H7 (cell line): ENCODE measurements around the gene INTS7. TPM values are rescaled to one million over a fixed set of nuclear protein-coding genes. Genes with fewer than 3 reads are reported as not detected.
A peak's percentile ranks its signal among the peaks of the same experiment; 100 is the strongest.
"Not testable (repeated sequence)": the region's sequence is repeated elsewhere in the genome, so short reads cannot be mapped to it uniquely, and the experiment has no call there.

ENCODE experiments used
- DNase-seq: peaks from one replicate; pipeline ENCODE4 v3.0.0; 2012
- H3K27me3 ChIP-seq: 2 replicates; pipeline ENCODE4 v1.6.0; 2011; ENCODE audit warnings: mild to moderate bottlenecking, low read length; ENCODE audit not compliant: control insufficient read depth, insufficient read depth
- H3K36me3 ChIP-seq: replicated peaks from 2 replicates; pipeline ENCODE4 v1.5.1; 2011; ENCODE audit warnings: low read length; ENCODE audit not compliant: control insufficient read depth, insufficient read depth
- H3K4me3 ChIP-seq: 2 replicates; pipeline ENCODE4 v1.5.1; 2011; ENCODE audit warnings: low read depth, mild to moderate bottlenecking, control low read depth, low read length, moderate library complexity; ENCODE audit not compliant: insufficient read depth
- total RNA-seq: library from RNA; depleted of rRNA; stranded (reverse); fragments of >200 nt; shearing (Covaris generic); gene quantifications from 2 replicates; pipeline ENCODE4 v1.2.3, GENCODE V29; 2014

INTS7 gene
- total RNA-seq, 1 experiment from 2014 or later, result 21.5 TPM

GRCh38 chr1:212020975-212021374 lies 14.4 kb downstream of the INTS7 start:
- DNase-seq, result no peak
- no peaks in the 10 kb centered on the region for H3K27me3 ChIP-seq
- no peak overlapping the region for H3K4me3 ChIP-seq
- H3K36me3 ChIP-seq, result peaks cover 2% of the 10 kb centered on the region

- Histone ChIP-seq H3K27me3 (no peaks in the 10 kb centered on the region), H3K36me3 (peaks cover 2% of the 10 kb centered on the region), H3K4me3 (no peak overlapping the region)
- DNase-seq, result no peak
Measured at GRCh38 chr1:212013672-212014071, 21.7 kb downstream of the INTS7 start.

- Histone ChIP-seq H3K4me3 (no peak overlapping the region), H3K36me3 (peaks cover 2% of the 10 kb centered on the region), H3K27me3 (no peaks in the 10 kb centered on the region)
- peak; percentile 76 for DNase-seq
Measured at GRCh38 chr1:212012034-212012740, 23.2 kb downstream of the INTS7 start.

DNA sequence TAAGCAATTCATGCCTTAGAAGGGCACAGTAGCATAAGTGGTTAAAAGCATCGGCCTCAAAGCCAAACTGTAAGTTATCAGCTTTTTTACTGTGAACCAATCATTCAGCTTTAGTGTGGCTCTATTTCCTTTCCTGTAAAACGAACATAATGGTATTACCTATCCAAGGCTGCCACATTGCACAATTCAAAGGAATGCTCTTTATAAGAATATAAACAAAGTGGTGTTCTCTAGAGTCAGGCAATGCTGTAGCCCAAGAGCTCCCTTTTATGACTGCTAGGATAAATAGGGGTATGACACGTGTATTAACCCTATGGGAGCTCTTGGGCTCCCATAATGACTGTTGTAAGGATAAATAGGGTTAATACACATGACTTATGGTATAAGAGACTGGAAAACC lies 25.4 kb downstream of the INTS7 start:
- no peaks in the 10 kb centered on the region for H3K27me3 ChIP-seq
- peaks cover 2% of the 10 kb centered on the region for H3K36me3 ChIP-seq

DNA sequence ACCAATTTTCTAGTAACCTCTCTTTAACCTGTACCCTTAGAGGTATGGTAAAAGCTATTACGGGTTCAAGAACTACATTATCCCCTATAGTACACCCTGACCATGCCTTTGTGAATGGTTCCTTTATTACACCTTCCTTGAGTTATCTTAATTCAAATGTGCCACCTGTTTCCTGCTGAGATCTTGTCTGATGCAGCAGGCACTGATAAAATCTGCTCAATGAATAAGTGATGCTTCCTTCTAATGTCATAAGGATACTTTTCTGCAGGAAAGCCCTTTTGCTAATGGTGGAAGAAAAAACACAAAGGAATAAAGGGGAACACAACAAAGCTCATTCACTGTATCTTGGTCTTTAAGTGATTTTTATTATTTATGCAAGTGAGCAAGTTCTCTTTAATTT lies 25.8 kb downstream of the INTS7 start:
- no peak for DNase-seq
- H3K27me3 ChIP-seq, result no peaks in the 10 kb centered on the region
- H3K4me3 ChIP-seq, result no peak overlapping the region
- H3K36me3 ChIP-seq, result peaks cover 2% of the 10 kb centered on the region

More for the DNA sequence above, 25.4 kb downstream of the INTS7 start:
- H3K4me3 ChIP-seq, result no peak overlapping the region
- no peak for DNase-seq

GRCh38 chr1:212007886-212008285 lies 27.5 kb downstream of the INTS7 start:
- DNase-seq, result no peak
- H3K4me3 ChIP-seq, result no peak overlapping the region
- peaks cover 2% of the 10 kb centered on the region for H3K36me3 ChIP-seq
- H3K27me3 ChIP-seq, result no peaks in the 10 kb centered on the region

DNA sequence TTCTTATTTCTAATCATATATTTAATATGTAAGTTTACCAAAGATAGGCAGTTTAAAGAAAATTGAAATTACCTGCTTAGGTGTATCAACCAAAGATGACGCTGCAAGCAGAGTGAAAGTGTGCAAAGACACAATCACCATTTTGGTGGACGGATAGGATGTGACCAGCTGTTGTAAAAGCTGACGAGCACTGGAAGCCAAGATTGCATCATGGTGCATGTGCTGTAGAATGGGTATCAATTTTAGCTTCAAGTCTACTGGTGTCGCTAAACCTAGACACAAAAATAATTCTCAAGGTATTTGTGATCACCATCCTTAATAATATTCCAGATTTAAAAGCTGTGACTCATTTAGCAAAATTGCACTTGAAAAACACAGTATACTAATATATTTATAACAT lies 28.2 kb downstream of the INTS7 start:
- H3K4me3 ChIP-seq, result no peak overlapping the region
- no peak for DNase-seq
- peaks cover 2% of the 10 kb centered on the region for H3K36me3 ChIP-seq
- no peaks in the 10 kb centered on the region for H3K27me3 ChIP-seq

- Histone ChIP-seq H3K27me3 (no peaks in the 10 kb centered on the region), H3K4me3 (no peak overlapping the region), H3K36me3 (peaks cover 2% of the 10 kb centered on the region)
- DNase-seq, result no peak
Measured at GRCh38 chr1:212004895-212005608, 30.3 kb downstream of the INTS7 start.

- Histone ChIP-seq H3K27me3 (no peaks in the 10 kb centered on the region), H3K36me3 (peaks cover 2% of the 10 kb centered on the region)
- no peak for DNase-seq
Measured at GRCh38 chr1:212002536-212002935, 32.8 kb downstream of the INTS7 start.

DNA sequence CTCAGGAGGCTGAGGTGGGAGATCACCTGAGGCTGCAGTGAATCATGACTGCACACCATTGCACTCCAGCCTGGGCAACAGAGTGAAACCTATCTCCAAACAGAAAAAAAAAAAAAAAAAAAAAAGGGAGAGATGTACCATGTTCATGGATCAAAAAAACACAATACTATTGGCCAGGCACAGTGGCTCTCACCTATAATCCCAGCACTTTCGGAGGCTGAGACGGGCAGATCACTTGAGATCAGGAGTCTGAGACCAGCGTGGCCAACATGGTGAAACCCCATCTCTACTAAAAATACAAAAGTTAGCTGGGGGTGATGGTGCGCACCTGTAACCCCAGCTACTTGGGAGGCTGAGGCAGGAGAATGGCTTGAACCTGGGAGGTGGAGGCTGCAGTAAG lies 37.9 kb downstream of the INTS7 start:
- H3K36me3 ChIP-seq, H3K4me3 ChIP-seq, H3K27me3 ChIP-seq, DNase-seq: not testable (repeated sequence)

More at GRCh38 chr1:212002536-212002935, 32.8 kb downstream of the INTS7 start:
- no peak overlapping the region for H3K4me3 ChIP-seq

GRCh38 chr1:211991695-211992094 lies 43.7 kb downstream of the INTS7 start:
- no peak for DNase-seq
- no peak overlapping the region for H3K4me3 ChIP-seq
- no peaks in the 10 kb centered on the region for H3K36me3 ChIP-seq
- H3K27me3 ChIP-seq, result no peaks in the 10 kb centered on the region

GRCh38 chr1:211986628-211987254 lies 48.6 kb downstream of the INTS7 start:
- no peaks in the 10 kb centered on the region for H3K36me3 ChIP-seq
- no peaks in the 10 kb centered on the region for H3K27me3 ChIP-seq
- no peak overlapping the region for H3K4me3 ChIP-seq
- no peak for DNase-seq

GRCh38 chr1:211985556-211986264 lies 49.6 kb downstream of the INTS7 start:
- Histone ChIP-seq H3K4me3 (no peak overlapping the region), H3K36me3 (no peaks in the 10 kb centered on the region; the same call in 1 of the 2 replicates), H3K27me3 (no peaks in the 10 kb centered on the region)
- DNase-seq, result no peak

GRCh38 chr1:211978596-211978995 lies 56.8 kb downstream of the INTS7 start:
- Histone ChIP-seq H3K27me3 (no peaks in the 10 kb centered on the region), H3K36me3 (no peaks in the 10 kb centered on the region; the same call in none of the 2 replicates), H3K4me3 (no peak overlapping the region)
- DNase-seq, result no peak
